GM12878 (cell line): ENCODE measurements around the gene PDZK1IP1.

ENCODE experiments used
- CBX3 ChIP-seq: fragments of 200-600 bp; sonication (generic); IDR thresholded peaks from 2 replicates; pipeline ENCODE4 v1.6.1; 2016; ENCODE audit warnings: low read depth, borderline replicate concordance
- KDM1A ChIP-seq: fragments of 200-600 bp; sonication (generic); IDR thresholded peaks from 2 replicates; pipeline ENCODE4 v1.6.1; 2016; ENCODE audit warnings: borderline replicate concordance
- NR2C1 ChIP-seq: fragments of 450-650 bp; IDR thresholded peaks from 2 replicates; pipeline ENCODE4 v1.6.1; 2017; ENCODE audit warnings: antibody characterized with exemption, mild to moderate bottlenecking, moderate library complexity
- POLR2A ChIP-seq: IDR thresholded peaks from 2 replicates; pipeline ENCODE4 v1.6.1; 2011; ENCODE audit warnings: low read depth, mild to moderate bottlenecking, low read length
- SREBF2 ChIP-seq: IDR thresholded peaks from 2 replicates; pipeline ENCODE4 v1.6.1; 2012; ENCODE audit warnings: mild to moderate bottlenecking, low read length
- YY1 ChIP-seq: IDR thresholded peaks from 2 replicates; pipeline ENCODE4 v1.6.1; 2011; ENCODE audit warnings: low read depth, mild to moderate bottlenecking, low read length
- TF ChIP-seq, protein P1 (sequence below): fragments of 450-650 bp; IDR thresholded peaks from 2 replicates; pipeline ENCODE4 v1.6.1; 2017; ENCODE audit warnings: antibody characterized with exemption, mild to moderate bottlenecking, moderate library complexity
- TF ChIP-seq, protein P2 (sequence below), 3 experiments: IDR thresholded peaks in 2 of 3; conservative IDR thresholded peaks in 1 of 3; 2 replicates each; pipeline ENCODE4 v1.5.1; 2011; ENCODE audit warnings: low read depth in 3 of 3, low read length in 3 of 3, mild to moderate bottlenecking in 3 of 3, control low read depth in 2 of 3, moderate library complexity in 2 of 3, inconsistent platforms in 1 of 3, mixed read lengths in 1 of 3; ENCODE audit not compliant: control insufficient read depth in 2 of 3, insufficient read depth in 1 of 3; ENCODE audit errors: extremely low read depth in 1 of 3
- TF ChIP-seq, protein P3 (sequence below): fragments of 450-650 bp; formaldehyde crosslinking; IDR thresholded peaks from 2 replicates; pipeline ENCODE4 v1.5.0; 2022; ENCODE audit warnings: mild to moderate bottlenecking, missing genetic modification characterization
- TF ChIP-seq, protein P4 (sequence below): IDR thresholded peaks from 2 replicates; pipeline ENCODE4 v1.6.1; 2012; ENCODE audit warnings: mild to moderate bottlenecking, low read depth, low read length
- TF ChIP-seq, protein P5 (sequence below): IDR thresholded peaks from 2 replicates; pipeline ENCODE4 v1.6.1; 2012; ENCODE audit warnings: low read depth, low read length, improper control_type of control experiment
- TF ChIP-seq, protein P6 (sequence below): IDR thresholded peaks from 2 replicates; pipeline ENCODE4 v1.6.1; 2011; ENCODE audit warnings: low read depth, low read length, improper control_type of control experiment, borderline replicate concordance

DNA sequence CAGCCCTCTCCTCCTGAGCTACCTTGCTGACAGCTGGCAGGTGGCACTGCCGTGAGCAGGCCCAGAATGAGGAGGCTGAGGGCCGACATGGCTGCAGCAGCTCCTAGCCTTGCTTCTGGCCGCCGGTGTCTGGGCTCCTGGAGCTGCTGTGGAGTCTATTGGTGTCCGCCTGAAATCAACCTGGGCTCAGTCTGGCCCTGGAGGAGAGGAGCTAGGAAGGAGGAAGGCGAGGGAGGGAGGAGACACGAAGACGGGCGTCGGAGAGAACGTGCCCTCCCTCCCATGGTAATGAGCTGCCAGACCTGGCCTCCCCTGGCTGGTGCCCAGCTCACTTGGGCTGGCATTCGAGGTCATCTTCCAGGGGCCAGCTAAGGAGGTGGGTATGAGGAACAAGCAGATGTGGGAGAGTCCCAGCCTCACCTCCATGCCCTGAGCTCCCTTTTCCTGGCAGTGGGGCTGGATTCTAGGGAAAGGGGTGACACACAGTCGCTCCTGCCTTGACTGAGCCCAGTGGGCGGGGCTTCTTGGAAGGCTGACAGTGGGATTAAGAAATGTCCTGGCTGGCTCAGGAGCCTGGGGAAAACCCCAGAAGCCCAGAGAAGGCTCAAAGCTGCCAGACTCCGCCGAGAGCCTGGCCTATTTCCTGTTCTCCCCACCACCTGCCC, at the start of gene PDZK1IP1:
- TF ChIP-seq, protein P1, sequence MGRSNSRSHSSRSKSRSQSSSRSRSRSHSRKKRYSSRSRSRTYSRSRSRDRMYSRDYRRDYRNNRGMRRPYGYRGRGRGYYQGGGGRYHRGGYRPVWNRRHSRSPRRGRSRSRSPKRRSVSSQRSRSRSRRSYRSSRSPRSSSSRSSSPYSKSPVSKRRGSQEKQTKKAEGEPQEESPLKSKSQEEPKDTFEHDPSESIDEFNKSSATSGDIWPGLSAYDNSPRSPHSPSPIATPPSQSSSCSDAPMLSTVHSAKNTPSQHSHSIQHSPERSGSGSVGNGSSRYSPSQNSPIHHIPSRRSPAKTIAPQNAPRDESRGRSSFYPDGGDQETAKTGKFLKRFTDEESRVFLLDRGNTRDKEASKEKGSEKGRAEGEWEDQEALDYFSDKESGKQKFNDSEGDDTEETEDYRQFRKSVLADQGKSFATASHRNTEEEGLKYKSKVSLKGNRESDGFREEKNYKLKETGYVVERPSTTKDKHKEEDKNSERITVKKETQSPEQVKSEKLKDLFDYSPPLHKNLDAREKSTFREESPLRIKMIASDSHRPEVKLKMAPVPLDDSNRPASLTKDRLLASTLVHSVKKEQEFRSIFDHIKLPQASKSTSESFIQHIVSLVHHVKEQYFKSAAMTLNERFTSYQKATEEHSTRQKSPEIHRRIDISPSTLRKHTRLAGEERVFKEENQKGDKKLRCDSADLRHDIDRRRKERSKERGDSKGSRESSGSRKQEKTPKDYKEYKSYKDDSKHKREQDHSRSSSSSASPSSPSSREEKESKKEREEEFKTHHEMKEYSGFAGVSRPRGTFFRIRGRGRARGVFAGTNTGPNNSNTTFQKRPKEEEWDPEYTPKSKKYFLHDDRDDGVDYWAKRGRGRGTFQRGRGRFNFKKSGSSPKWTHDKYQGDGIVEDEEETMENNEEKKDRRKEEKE, result no peak
- TF ChIP-seq, protein P2, sequence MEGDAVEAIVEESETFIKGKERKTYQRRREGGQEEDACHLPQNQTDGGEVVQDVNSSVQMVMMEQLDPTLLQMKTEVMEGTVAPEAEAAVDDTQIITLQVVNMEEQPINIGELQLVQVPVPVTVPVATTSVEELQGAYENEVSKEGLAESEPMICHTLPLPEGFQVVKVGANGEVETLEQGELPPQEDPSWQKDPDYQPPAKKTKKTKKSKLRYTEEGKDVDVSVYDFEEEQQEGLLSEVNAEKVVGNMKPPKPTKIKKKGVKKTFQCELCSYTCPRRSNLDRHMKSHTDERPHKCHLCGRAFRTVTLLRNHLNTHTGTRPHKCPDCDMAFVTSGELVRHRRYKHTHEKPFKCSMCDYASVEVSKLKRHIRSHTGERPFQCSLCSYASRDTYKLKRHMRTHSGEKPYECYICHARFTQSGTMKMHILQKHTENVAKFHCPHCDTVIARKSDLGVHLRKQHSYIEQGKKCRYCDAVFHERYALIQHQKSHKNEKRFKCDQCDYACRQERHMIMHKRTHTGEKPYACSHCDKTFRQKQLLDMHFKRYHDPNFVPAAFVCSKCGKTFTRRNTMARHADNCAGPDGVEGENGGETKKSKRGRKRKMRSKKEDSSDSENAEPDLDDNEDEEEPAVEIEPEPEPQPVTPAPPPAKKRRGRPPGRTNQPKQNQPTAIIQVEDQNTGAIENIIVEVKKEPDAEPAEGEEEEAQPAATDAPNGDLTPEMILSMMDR (IDR thresholded peaks at IDR 0.05 in 2 of 3, conservative IDR thresholded peaks at IDR 0.05 in 1 of 3; ENCODE audit: control insufficient read depth in 2 of 3, extremely low read depth in 1 of 3, insufficient read depth in 1 of 3, low read depth in 3 of 3, low read length in 3 of 3), result no peak
- no peak for TF ChIP-seq NR2C1
- no peak for TF ChIP-seq KDM1A
- no peak for TF ChIP-seq YY1
- TF ChIP-seq, protein P3, sequence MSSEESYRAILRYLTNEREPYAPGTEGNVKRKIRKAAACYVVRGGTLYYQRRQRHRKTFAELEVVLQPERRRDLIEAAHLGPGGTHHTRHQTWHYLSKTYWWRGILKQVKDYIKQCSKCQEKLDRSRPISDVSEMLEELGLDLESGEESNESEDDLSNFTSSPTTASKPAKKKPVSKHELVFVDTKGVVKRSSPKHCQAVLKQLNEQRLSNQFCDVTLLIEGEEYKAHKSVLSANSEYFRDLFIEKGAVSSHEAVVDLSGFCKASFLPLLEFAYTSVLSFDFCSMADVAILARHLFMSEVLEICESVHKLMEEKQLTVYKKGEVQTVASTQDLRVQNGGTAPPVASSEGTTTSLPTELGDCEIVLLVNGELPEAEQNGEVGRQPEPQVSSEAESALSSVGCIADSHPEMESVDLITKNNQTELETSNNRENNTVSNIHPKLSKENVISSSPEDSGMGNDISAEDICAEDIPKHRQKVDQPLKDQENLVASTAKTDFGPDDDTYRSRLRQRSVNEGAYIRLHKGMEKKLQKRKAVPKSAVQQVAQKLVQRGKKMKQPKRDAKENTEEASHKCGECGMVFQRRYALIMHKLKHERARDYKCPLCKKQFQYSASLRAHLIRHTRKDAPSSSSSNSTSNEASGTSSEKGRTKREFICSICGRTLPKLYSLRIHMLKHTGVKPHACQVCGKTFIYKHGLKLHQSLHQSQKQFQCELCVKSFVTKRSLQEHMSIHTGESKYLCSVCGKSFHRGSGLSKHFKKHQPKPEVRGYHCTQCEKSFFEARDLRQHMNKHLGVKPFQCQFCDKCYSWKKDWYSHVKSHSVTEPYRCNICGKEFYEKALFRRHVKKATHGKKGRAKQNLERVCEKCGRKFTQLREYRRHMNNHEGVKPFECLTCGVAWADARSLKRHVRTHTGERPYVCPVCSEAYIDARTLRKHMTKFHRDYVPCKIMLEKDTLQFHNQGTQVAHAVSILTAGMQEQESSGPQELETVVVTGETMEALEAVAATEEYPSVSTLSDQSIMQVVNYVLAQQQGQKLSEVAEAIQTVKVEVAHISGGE (CRISPR knock-in tag), result no peak
- TF ChIP-seq, protein P4, sequence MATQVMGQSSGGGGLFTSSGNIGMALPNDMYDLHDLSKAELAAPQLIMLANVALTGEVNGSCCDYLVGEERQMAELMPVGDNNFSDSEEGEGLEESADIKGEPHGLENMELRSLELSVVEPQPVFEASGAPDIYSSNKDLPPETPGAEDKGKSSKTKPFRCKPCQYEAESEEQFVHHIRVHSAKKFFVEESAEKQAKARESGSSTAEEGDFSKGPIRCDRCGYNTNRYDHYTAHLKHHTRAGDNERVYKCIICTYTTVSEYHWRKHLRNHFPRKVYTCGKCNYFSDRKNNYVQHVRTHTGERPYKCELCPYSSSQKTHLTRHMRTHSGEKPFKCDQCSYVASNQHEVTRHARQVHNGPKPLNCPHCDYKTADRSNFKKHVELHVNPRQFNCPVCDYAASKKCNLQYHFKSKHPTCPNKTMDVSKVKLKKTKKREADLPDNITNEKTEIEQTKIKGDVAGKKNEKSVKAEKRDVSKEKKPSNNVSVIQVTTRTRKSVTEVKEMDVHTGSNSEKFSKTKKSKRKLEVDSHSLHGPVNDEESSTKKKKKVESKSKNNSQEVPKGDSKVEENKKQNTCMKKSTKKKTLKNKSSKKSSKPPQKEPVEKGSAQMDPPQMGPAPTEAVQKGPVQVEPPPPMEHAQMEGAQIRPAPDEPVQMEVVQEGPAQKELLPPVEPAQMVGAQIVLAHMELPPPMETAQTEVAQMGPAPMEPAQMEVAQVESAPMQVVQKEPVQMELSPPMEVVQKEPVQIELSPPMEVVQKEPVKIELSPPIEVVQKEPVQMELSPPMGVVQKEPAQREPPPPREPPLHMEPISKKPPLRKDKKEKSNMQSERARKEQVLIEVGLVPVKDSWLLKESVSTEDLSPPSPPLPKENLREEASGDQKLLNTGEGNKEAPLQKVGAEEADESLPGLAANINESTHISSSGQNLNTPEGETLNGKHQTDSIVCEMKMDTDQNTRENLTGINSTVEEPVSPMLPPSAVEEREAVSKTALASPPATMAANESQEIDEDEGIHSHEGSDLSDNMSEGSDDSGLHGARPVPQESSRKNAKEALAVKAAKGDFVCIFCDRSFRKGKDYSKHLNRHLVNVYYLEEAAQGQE, result no peak
- TF ChIP-seq, protein P5, sequence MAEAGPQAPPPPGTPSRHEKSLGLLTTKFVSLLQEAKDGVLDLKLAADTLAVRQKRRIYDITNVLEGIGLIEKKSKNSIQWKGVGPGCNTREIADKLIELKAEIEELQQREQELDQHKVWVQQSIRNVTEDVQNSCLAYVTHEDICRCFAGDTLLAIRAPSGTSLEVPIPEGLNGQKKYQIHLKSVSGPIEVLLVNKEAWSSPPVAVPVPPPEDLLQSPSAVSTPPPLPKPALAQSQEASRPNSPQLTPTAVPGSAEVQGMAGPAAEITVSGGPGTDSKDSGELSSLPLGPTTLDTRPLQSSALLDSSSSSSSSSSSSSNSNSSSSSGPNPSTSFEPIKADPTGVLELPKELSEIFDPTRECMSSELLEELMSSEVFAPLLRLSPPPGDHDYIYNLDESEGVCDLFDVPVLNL, result no peak
- TF ChIP-seq, protein P6, sequence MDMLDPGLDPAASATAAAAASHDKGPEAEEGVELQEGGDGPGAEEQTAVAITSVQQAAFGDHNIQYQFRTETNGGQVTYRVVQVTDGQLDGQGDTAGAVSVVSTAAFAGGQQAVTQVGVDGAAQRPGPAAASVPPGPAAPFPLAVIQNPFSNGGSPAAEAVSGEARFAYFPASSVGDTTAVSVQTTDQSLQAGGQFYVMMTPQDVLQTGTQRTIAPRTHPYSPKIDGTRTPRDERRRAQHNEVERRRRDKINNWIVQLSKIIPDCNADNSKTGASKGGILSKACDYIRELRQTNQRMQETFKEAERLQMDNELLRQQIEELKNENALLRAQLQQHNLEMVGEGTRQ, result no peak
- TF ChIP-seq POLR2A, result no peak
- TF ChIP-seq SREBF2, result no peak
- TF ChIP-seq CBX3, result no peak
